Neural cell (in vitro differentiated cells): ENCODE data around the gene GTSE1. TPM values are rescaled to one million over a fixed set of nuclear protein-coding genes. Genes with fewer than 3 reads are reported as not detected.

ENCODE experiments used
- H2AFZ ChIP-seq: fragments of 200-600, 300-800 bp; sonication (generic), shearing (Covaris generic); 2 replicates; pipeline ENCODE4 v1.6.0; 2014; ENCODE audit warnings: low read depth, mild to moderate bottlenecking, antibody characterized with exemption, low read length, moderate library complexity
- H3F3A ChIP-seq: fragments of 200-600 bp; shearing (Covaris generic); 2 replicates; pipeline ENCODE4 v1.6.1; 2016; ENCODE audit warnings: mild to moderate bottlenecking, moderate library complexity, mixed read lengths, antibody characterized with exemption, low read length; ENCODE audit not compliant: insufficient read depth, poor library complexity, severe bottlenecking
- H3K27ac ChIP-seq: fragments of 200-600, 300-800 bp; sonication (generic), shearing (Covaris generic); 2 replicates; pipeline ENCODE4 v1.5.1; 2014; ENCODE audit warnings: mild to moderate bottlenecking, low read length, moderate library complexity
- H3K27me3 ChIP-seq: fragments of 300-800, 200-600 bp; sonication (generic), shearing (Covaris generic); 2 replicates; pipeline ENCODE4 v1.6.0; 2014; ENCODE audit warnings: mild to moderate bottlenecking, low read depth, low read length, moderate library complexity; ENCODE audit not compliant: insufficient read depth
- H3K36me3 ChIP-seq: fragments of 300-800, 200-600 bp; sonication (generic), shearing (Covaris generic); 2 replicates; pipeline ENCODE4 v1.5.1; 2014; ENCODE audit warnings: mild to moderate bottlenecking, antibody characterized with exemption, low read length, moderate library complexity; ENCODE audit not compliant: insufficient read depth
- H3K4me2 ChIP-seq: fragments of 300-800, 200-600 bp; sonication (generic), shearing (Covaris generic); 2 replicates; pipeline ENCODE4 v1.6.0; 2014; ENCODE audit warnings: mild to moderate bottlenecking, low read length
- H3K4me3 ChIP-seq: fragments of 300-800, 200-600 bp; sonication (generic), shearing (Covaris generic); 2 replicates; pipeline ENCODE4 v1.5.1; 2014; ENCODE audit warnings: mild to moderate bottlenecking, low read length, moderate library complexity
- H3K79me2 ChIP-seq: fragments of 200-600 bp; shearing (Covaris generic); replicated peaks from 2 replicates; pipeline ENCODE4 v1.6.0; 2014; ENCODE audit warnings: mild to moderate bottlenecking, low read length, moderate library complexity; ENCODE audit not compliant: insufficient read depth
- H3K9ac ChIP-seq: fragments of 300-800, 200-600 bp; sonication (generic), shearing (Covaris generic); 2 replicates; pipeline ENCODE4 v1.6.1; 2016; ENCODE audit warnings: mild to moderate bottlenecking, low read length, mixed read lengths
- H3K9me2 ChIP-seq: fragments of 200-600 bp; shearing (Covaris generic); 2 replicates; pipeline ENCODE4 v1.6.1; 2016; ENCODE audit warnings: mild to moderate bottlenecking, low read length, mixed read lengths; ENCODE audit not compliant: insufficient read depth
- H3K9me3 ChIP-seq: fragments of 200-600, 300-800 bp; sonication (generic), shearing (Covaris generic); 2 replicates; pipeline ENCODE4 v1.6.1; 2016; ENCODE audit warnings: mild to moderate bottlenecking, mixed run types, low read length, moderate library complexity, mixed read lengths
- H4K20me1 ChIP-seq: fragments of 200-600 bp; shearing (Covaris generic); 2 replicates; pipeline ENCODE4 v1.6.1; 2016; ENCODE audit warnings: mild to moderate bottlenecking, mixed run types; ENCODE audit not compliant: insufficient read depth
- CTCF ChIP-seq: fragments of 450-650 bp; IDR thresholded peaks from 2 replicates; pipeline ENCODE4 v1.5.1; 2014; ENCODE audit warnings: antibody characterized with exemption, mild to moderate bottlenecking, moderate library complexity; ENCODE audit not compliant: poor library complexity, severe bottlenecking
- EP300 ChIP-seq: fragments of 450-650 bp; conservative IDR thresholded peaks from 2 replicates; pipeline ENCODE4 v1.6.1; 2014; ENCODE audit warnings: antibody characterized with exemption, mild to moderate bottlenecking, moderate library complexity; ENCODE audit not compliant: poor library complexity, severe bottlenecking
- EZH2 ChIP-seq: fragments of 200-600, 300-800 bp; shearing (Covaris generic), sonication (generic); IDR thresholded peaks from 2 replicates; pipeline ENCODE4 v1.6.1; 2014; ENCODE audit warnings: antibody characterized with exemption, low read length, borderline replicate concordance, mild to moderate bottlenecking; ENCODE audit not compliant: insufficient read depth, poor library complexity, severe bottlenecking
- MXI1 ChIP-seq: fragments of 450-650 bp; conservative IDR thresholded peaks from 2 replicates; pipeline ENCODE4 v1.6.1; 2014; ENCODE audit warnings: antibody characterized with exemption, mild to moderate bottlenecking; ENCODE audit not compliant: poor library complexity, severe bottlenecking
- POLR2AphosphoS5 ChIP-seq: IDR thresholded peaks from 2 replicates; pipeline ENCODE4 v1.6.1; 2012
- RAD21 ChIP-seq: fragments of 450-650 bp; conservative IDR thresholded peaks from 2 replicates; pipeline ENCODE4 v1.6.1; 2014; ENCODE audit warnings: antibody characterized with exemption, mild to moderate bottlenecking, moderate library complexity
- REST ChIP-seq: IDR thresholded peaks from 2 replicates; pipeline ENCODE4 v1.6.1; 2012; ENCODE audit warnings: borderline replicate concordance
- SMC3 ChIP-seq: fragments of 450-650 bp; conservative IDR thresholded peaks from 2 replicates; pipeline ENCODE4 v1.6.1; 2014; ENCODE audit warnings: antibody characterized with exemption, mild to moderate bottlenecking, moderate library complexity; ENCODE audit not compliant: poor library complexity
- TAF1 ChIP-seq: IDR thresholded peaks from 2 replicates; pipeline ENCODE4 v1.6.1; 2012; ENCODE audit warnings: low read depth
- polyA plus RNA-seq: library from polyadenylated mRNA; depleted of rRNA; stranded (reverse); fragments of >200 nt; gene quantifications from 2 replicates; pipeline ENCODE4 v1.2.3, GENCODE V29; 2014

Gene GTSE1
- polyA plus RNA-seq, 1 donor from 2014 or later = 0.28 TPM

- H3F3A ChIP-seq = no peaks in the 10 kb centered on the region
- H3K4me3 ChIP-seq = no peak overlapping the region
- H3K9me3 ChIP-seq = no peaks in the 10 kb centered on the region
- H3K27ac ChIP-seq = no peak overlapping the region
- TF ChIP-seq SMC3 (no peak), POLR2AphosphoS5 (no peak), MXI1 (no peak), REST (no peak), TAF1 (no peak), EZH2 (no peak), EP300 (no peak)
- H3K9me2 ChIP-seq = no peaks in the 10 kb centered on the region
- H4K20me1 ChIP-seq = no peaks in the 10 kb centered on the region
- no peak overlapping the region for H3K4me2 ChIP-seq
- H3K79me2 ChIP-seq = no peaks in the 10 kb centered on the region
- H3K36me3 ChIP-seq = no peaks in the 10 kb centered on the region
- no peak overlapping the region for H3K9ac ChIP-seq
- H2AFZ ChIP-seq = no peak overlapping the region
- no peaks in the 10 kb centered on the region for H3K27me3 ChIP-seq
Observed at GRCh38 chr22:46280999-46281623, 15.6 kb upstream of the GTSE1 start.

GRCh38 chr22:46281866-46282678 lies 14.6 kb upstream of the GTSE1 start:
- Histone ChIP-seq H3K9me2 (no peaks in the 10 kb centered on the region), H4K20me1 (no peaks in the 10 kb centered on the region), H3F3A (no peaks in the 10 kb centered on the region), H3K27me3 (no peaks in the 10 kb centered on the region), H3K9me3 (no peaks in the 10 kb centered on the region), H3K4me3 (no peak overlapping the region), H2AFZ (no peak overlapping the region), H3K9ac (no peak overlapping the region), H3K79me2 (no peaks in the 10 kb centered on the region), H3K4me2 (no peak overlapping the region), H3K36me3 (no peaks in the 10 kb centered on the region), H3K27ac (no peak overlapping the region)
- TF ChIP-seq REST = no peak
- TF ChIP-seq EZH2 = no peak
- no peak for TF ChIP-seq EP300
- no peak for TF ChIP-seq TAF1
- no peak for TF ChIP-seq MXI1
- no peak for TF ChIP-seq CTCF
- no peak for TF ChIP-seq RAD21
- TF ChIP-seq SMC3 = no peak
- TF ChIP-seq POLR2AphosphoS5 = no peak
